HG03558 (cell line): ENCODE results near the gene LTV1.
A peak's percentile ranks its signal among the peaks of the same experiment; 100 is the strongest.
"Not testable (repeated sequence)": the region's sequence is repeated elsewhere in the genome, so short reads cannot be mapped to it uniquely, and the experiment has no call there.

Experiments used
- ATAC-seq: cut with Tn5 transposase; IDR thresholded peaks from one replicate; pipeline ENCODE4 v1.9.1; 2021; ENCODE audit warnings: moderate number of reproducible peaks; ENCODE audit not compliant: unreplicated experiment; ENCODE audit errors: extremely low read depth

LTV1 gene

GRCh38 chr6:143840595-143841265 lies 2.4 kb upstream of the LTV1 start:
- no peak for ATAC-seq

- ATAC-seq = peak; percentile 9
These were observed 657 bp upstream of the LTV1 start for GRCh38 chr6:143842461-143842901.

- ATAC-seq = no peak
These were observed 500 bp downstream of the LTV1 start for GRCh38 chr6:143843677-143843999.

- ATAC-seq = no peak
These were observed 868 bp downstream of the LTV1 start for GRCh38 chr6:143844006-143844405.

GRCh38 chr6:143845033-143845432 lies 1.9 kb downstream of the LTV1 start:
- no peak for ATAC-seq

- ATAC-seq = not testable (repeated sequence)
These were observed 8.6 kb downstream of the LTV1 start for GRCh38 chr6:143851706-143852105.

- not testable (repeated sequence) for ATAC-seq
These were observed 11.9 kb downstream of the LTV1 start for GRCh38 chr6:143855057-143855456.

- ATAC-seq = not testable (repeated sequence)
These were observed 13.6 kb downstream of the LTV1 start for GRCh38 chr6:143856762-143857161.

GRCh38 chr6:143857651-143858050 lies 14.5 kb downstream of the LTV1 start:
- no peak for ATAC-seq

- ATAC-seq = no peak
These were observed 16.9 kb downstream of the LTV1 start for GRCh38 chr6:143859891-143860660.

GRCh38 chr6:143863771-143864170 lies 20.6 kb downstream of the LTV1 start:
- ATAC-seq = no peak

GRCh38 chr6:143864234-143864633 lies 21.1 kb downstream of the LTV1 start, which contains the start of gene ZC2HC1B:
TSS of gene ZC2HC1B (plus strand) at chr6:143864474. CDS start at chr6:143864540, 66 bp downstream.
- ATAC-seq = no peak

GRCh38 chr6:143867236-143867635 lies 24.1 kb downstream of the LTV1 start:
- no peak for ATAC-seq

- ATAC-seq = not testable (repeated sequence)
These were observed 25.7 kb downstream of the LTV1 start for GRCh38 chr6:143868808-143869207.

GRCh38 chr6:143871202-143871730 lies 28.1 kb downstream of the LTV1 start:
- ATAC-seq = not testable (repeated sequence)

GRCh38 chr6:143872201-143872600 lies 29.1 kb downstream of the LTV1 start:
- peak; percentile 96 for ATAC-seq

GRCh38 chr6:143873600-143873999 lies 30.5 kb downstream of the LTV1 start:
- not testable (repeated sequence) for ATAC-seq

GRCh38 chr6:143874503-143874902 lies 31.4 kb downstream of the LTV1 start:
- ATAC-seq = not testable (repeated sequence)

- ATAC-seq = no peak
These were observed 34.6 kb downstream of the LTV1 start for GRCh38 chr6:143877584-143878271.

- no peak for ATAC-seq
These were observed 35.2 kb downstream of the LTV1 start for GRCh38 chr6:143878272-143878760.

GRCh38 chr6:143880412-143880811 lies 37.3 kb downstream of the LTV1 start:
- no peak for ATAC-seq
